OCI-LY7 (cell line): ENCODE measurements around the gene TEX48.

Experiments used
- CTCF ChIP-seq: fragments of 200-600 bp; sonication (generic); conservative IDR thresholded peaks from 2 replicates; pipeline ENCODE4 v1.5.1; 2014; ENCODE audit warnings: mild to moderate bottlenecking, antibody characterized with exemption, low read length, moderate library complexity, mixed read lengths
- EZH2phosphoT487 ChIP-seq: fragments of 200-600 bp; sonication (generic); IDR thresholded peaks from 2 replicates; pipeline ENCODE4 v1.6.1; 2018; ENCODE audit warnings: low read depth, borderline replicate concordance, mild to moderate bottlenecking, mixed run types, antibody characterized with exemption, low read length, moderate library complexity, mixed read lengths

DNA sequence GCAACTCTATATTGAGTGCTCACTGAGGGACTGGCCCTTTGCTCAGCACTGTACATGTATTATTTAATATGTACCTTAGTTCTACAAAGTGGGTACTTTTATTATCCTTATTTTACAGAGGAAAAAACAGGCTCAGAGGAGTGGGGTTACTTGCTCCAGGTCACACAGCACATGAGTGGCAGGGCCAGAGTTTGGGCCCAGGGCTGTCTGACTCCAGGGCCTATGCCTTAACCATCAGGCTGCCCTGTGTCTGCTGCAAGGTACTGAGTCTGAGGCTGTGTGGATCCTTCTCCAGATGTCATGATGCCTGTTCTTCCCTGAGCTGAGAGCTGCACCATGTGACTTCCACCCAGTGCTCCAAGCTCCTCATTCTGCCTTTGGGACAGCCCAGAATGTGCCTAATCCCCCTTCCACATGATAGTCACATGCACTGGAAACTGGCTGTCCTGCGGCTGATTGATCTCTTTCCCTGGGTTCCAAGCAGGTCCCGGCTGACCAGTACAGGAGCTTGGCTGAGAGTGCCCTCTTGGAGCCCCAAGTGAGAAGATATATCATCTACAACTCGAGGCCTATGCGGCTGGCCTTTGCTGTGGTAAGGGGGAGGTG, 55.5 kb downstream of the TEX48 start:
- TF ChIP-seq CTCF (no peak), EZH2phosphoT487 (no peak)
